ENCODE data around the gene ATG14. TPM values are rescaled to one million over a fixed set of nuclear protein-coding genes. Genes with fewer than 3 reads are reported as not detected.
A peak's percentile ranks its signal among the peaks of the same experiment; 100 is the strongest.

The ATG14 gene
- total and polyA plus RNA-seq, 2 of the 13 experiments (the other 11 are each of a cell fraction or from before 2014, with no cell fraction given) = 7.2 to 9.1 TPM

DNA sequence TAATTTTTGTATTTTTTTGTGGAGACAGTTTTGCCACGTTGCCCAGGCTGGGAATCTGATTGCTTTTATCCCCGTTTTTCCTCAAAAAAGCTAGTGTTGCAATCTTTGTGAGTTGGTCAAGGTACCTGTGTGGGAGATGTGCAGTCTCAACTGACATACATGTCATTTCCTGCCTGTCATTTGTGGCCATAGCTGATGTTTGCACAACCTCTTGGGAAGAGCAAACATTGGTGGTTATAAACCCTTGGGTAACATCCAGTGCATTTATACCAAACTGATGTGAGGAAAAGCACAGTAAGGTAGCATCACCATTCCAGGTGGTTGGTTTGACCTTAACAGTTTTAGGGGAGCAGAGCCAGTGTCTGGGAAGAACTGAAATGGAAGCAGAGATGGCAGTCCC is 54.7 kb downstream of the ATG14 start:
- in situ Hi-C loops (cut with HindIII; ENCODE audit: extremely low pct_ligation_motif_present, low pct_unique_long_range_greater_than_20kb) = no loop called here
- H2AFZ ChIP-seq (ENCODE audit: low read length) = no peak overlapping the region
- H3K9me3 ChIP-seq (ENCODE audit: low read length) = no peaks in the 10 kb centered on the region
- BruUV-seq (replicated peaks) = no TSS peak
- H3K79me2 ChIP-seq (ENCODE audit: insufficient read depth, low read length) = no peaks in the 10 kb centered on the region
- no peak overlapping the region for H3K9ac ChIP-seq (ENCODE audit: insufficient read depth, low read depth, low read length)
- H3K36me3 ChIP-seq (replicated peaks in 1 of 2; ENCODE audit: control insufficient read depth in 1 of 2, insufficient read depth in 2 of 2, low read length in 2 of 2) = peaks cover 6 to 16% of the 10 kb centered on the region in 2 experiments; a peak in 4 of 5 replicates
- no peak overlapping the region for H3K4me3 ChIP-seq (replicated peaks in 1 of 3; ENCODE audit: insufficient read depth in 1 of 3, low read depth in 2 of 3, low read length in 3 of 3)
- 17% methylated on average over 2 of the region's 2 CpGs for WGBS (ENCODE audit: low lambda C conversion rate)
- CTCF ChIA-PET (ENCODE audit: low intra/inter-chr PET ratio, low total read pairs) = no interaction called here
- no peaks in the 10 kb centered on the region for H3K27me3 ChIP-seq (ENCODE audit: control insufficient read depth in 1 of 2, insufficient read depth in 2 of 2, low read length in 2 of 2)
- 0 out of 2 replicates have a peak, but pooled peaks cover 5% of the 10 kb centered on the region for H4K20me1 ChIP-seq (ENCODE audit: insufficient read depth, low read length)
- H3K4me1 ChIP-seq (ENCODE audit: insufficient read depth, low read length) = peaks cover 16% of the 10 kb centered on the region
- FAIRE-seq (peak; percentile 79), ATAC-seq (peak; percentile 70), DNase-seq (ENCODE audit: low spot score) (peak; percentile 76)
- intact Hi-C loops (cut with micrococcal nuclease; ENCODE audit: unreplicated experiment) = loop anchor here (5.0 kb wide), 1 partner anchor 145 kb away; no protein-coding TSS in a partner anchor
- no peak overlapping the region for H3K27ac ChIP-seq (ENCODE audit: extremely low read length, insufficient read depth, low read length)
- POLR2A ChIA-PET = interaction anchor here (0.8 kb wide), 1 partner anchor 8 kb away, joined by 3 read pairs; no protein-coding TSS in a partner anchor
- no peak overlapping the region for H3K4me2 ChIP-seq (ENCODE audit: low read depth, low read length)
- TF ChIP-seq ZNF704 (CRISPR knock-in tag; IDR thresholded peaks at IDR 0.05; ENCODE audit: borderline replicate concordance) (no peak), CEBPG (CRISPR knock-in tag; IDR thresholded peaks at IDR 0.05) (peak; percentile 83), GLI4 (CRISPR knock-in tag; IDR thresholded peaks at IDR 0.05; ENCODE audit: borderline replicate concordance) (no peak), MTA1 (CRISPR knock-in tag; IDR thresholded peaks at IDR 0.05; ENCODE audit: borderline replicate concordance) (no peak), ZNF225 (CRISPR knock-in tag; IDR thresholded peaks at IDR 0.05) (no peak), ZNF619 (CRISPR knock-in tag; IDR thresholded peaks at IDR 0.05) (no peak), ZNF143 (CRISPR knock-in tag; IDR thresholded peaks at IDR 0.05) (no peak), HNF1B (CRISPR knock-in tag; IDR thresholded peaks at IDR 0.05) (no peak), KAT8 (CRISPR knock-in tag; IDR thresholded peaks at IDR 0.05) (no peak), ZNF121 (CRISPR knock-in tag; IDR thresholded peaks at IDR 0.05) (no peak), XBP1 (CRISPR knock-in tag; IDR thresholded peaks at IDR 0.05) (no peak), RXRA (CRISPR knock-in tag; IDR thresholded peaks at IDR 0.05) (no peak), ZNF772 (CRISPR knock-in tag; IDR thresholded peaks at IDR 0.05) (no peak), AKAP8 (CRISPR knock-in tag; IDR thresholded peaks at IDR 0.05) (no peak), RXRB (CRISPR knock-in tag; IDR thresholded peaks at IDR 0.05; ENCODE audit: borderline replicate concordance) (no peak)
- TF ChIP-seq, protein P1, sequence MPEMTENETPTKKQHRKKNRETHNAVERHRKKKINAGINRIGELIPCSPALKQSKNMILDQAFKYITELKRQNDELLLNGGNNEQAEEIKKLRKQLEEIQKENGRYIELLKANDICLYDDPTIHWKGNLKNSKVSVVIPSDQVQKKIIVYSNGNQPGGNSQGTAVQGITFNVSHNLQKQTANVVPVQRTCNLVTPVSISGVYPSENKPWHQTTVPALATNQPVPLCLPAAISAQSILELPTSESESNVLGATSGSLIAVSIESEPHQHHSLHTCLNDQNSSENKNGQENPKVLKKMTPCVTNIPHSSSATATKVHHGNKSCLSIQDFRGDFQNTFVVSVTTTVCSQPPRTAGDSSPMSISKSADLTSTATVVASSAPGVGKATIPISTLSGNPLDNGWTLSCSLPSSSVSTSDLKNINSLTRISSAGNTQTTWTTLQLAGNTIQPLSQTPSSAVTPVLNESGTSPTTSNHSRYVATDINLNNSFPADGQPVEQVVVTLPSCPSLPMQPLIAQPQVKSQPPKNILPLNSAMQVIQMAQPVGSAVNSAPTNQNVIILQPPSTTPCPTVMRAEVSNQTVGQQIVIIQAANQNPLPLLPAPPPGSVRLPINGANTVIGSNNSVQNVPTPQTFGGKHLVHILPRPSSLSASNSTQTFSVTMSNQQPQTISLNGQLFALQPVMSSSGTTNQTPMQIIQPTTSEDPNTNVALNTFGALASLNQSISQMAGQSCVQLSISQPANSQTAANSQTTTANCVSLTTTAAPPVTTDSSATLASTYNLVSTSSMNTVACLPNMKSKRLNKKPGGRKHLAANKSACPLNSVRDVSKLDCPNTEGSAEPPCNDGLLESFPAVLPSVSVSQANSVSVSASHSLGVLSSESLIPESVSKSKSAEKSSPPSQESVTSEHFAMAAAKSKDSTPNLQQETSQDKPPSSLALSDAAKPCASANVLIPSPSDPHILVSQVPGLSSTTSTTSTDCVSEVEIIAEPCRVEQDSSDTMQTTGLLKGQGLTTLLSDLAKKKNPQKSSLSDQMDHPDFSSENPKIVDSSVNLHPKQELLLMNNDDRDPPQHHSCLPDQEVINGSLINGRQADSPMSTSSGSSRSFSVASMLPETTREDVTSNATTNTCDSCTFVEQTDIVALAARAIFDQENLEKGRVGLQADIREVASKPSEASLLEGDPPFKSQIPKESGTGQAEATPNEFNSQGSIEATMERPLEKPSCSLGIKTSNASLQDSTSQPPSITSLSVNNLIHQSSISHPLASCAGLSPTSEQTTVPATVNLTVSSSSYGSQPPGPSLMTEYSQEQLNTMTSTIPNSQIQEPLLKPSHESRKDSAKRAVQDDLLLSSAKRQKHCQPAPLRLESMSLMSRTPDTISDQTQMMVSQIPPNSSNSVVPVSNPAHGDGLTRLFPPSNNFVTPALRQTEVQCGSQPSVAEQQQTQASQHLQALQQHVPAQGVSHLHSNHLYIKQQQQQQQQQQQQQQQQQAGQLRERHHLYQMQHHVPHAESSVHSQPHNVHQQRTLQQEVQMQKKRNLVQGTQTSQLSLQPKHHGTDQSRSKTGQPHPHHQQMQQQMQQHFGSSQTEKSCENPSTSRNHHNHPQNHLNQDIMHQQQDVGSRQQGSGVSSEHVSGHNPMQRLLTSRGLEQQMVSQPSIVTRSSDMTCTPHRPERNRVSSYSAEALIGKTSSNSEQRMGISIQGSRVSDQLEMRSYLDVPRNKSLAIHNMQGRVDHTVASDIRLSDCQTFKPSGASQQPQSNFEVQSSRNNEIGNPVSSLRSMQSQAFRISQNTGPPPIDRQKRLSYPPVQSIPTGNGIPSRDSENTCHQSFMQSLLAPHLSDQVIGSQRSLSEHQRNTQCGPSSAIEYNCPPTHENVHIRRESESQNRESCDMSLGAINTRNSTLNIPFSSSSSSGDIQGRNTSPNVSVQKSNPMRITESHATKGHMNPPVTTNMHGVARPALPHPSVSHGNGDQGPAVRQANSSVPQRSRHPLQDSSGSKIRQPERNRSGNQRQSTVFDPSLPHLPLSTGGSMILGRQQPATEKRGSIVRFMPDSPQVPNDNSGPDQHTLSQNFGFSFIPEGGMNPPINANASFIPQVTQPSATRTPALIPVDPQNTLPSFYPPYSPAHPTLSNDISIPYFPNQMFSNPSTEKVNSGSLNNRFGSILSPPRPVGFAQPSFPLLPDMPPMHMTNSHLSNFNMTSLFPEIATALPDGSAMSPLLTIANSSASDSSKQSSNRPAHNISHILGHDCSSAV (CRISPR knock-in tag; IDR thresholded peaks at IDR 0.05; ENCODE audit: borderline replicate concordance) = no peak

Data from HepG2 (cell line).